Activated T-cell treated with anti-CD3 and anti-CD28 coated beads, Interleukin-2, amount 50 U/mL, for 4 hours (primary cell): ENCODE data around the gene ZFP62. TPM values are rescaled to one million over a fixed set of nuclear protein-coding genes. Genes with fewer than 3 reads are reported as not detected.

Source experiments
- ATAC-seq, 2 donors: fragments of 200-7000 bp; cut with Tn5 transposase; one replicate each; pipeline ENCODE4 v1.10.0; 2021
- DNase-seq: peaks from one replicate; pipeline ENCODE4 v3.0.0-alpha.2; 2020
- H3K27me3 Mint-ChIP-seq: one replicate; pipeline ENCODE4 v1.8.0; 2021; ENCODE audit warnings: low read depth, mixed read lengths
- H3K36me3 Mint-ChIP-seq: one replicate; pipeline ENCODE4 v1.8.0; 2022; ENCODE audit warnings: mixed read lengths; ENCODE audit not compliant: insufficient read depth
- H3K4me1 Mint-ChIP-seq: one replicate; pipeline ENCODE4 v1.8.0; 2021; ENCODE audit warnings: low read depth, mixed read lengths
- H3K4me3 Mint-ChIP-seq: one replicate; pipeline ENCODE4 v1.8.0; 2021; ENCODE audit warnings: mild to moderate bottlenecking, moderate library complexity, mixed read lengths
- H3K9me3 Mint-ChIP-seq: one replicate; pipeline ENCODE4 v1.8.0; 2021; ENCODE audit warnings: mixed read lengths
- total RNA-seq, 3 donors: library from RNA; stranded (reverse); gene quantifications; one replicate each; pipeline ENCODE4 v1.2.1, GENCODE V29; 2021

ZFP62 gene
- total RNA-seq, 3 donors from 2014 or later: 20.6 to 23.0 (median 22.4) TPM

DNA sequence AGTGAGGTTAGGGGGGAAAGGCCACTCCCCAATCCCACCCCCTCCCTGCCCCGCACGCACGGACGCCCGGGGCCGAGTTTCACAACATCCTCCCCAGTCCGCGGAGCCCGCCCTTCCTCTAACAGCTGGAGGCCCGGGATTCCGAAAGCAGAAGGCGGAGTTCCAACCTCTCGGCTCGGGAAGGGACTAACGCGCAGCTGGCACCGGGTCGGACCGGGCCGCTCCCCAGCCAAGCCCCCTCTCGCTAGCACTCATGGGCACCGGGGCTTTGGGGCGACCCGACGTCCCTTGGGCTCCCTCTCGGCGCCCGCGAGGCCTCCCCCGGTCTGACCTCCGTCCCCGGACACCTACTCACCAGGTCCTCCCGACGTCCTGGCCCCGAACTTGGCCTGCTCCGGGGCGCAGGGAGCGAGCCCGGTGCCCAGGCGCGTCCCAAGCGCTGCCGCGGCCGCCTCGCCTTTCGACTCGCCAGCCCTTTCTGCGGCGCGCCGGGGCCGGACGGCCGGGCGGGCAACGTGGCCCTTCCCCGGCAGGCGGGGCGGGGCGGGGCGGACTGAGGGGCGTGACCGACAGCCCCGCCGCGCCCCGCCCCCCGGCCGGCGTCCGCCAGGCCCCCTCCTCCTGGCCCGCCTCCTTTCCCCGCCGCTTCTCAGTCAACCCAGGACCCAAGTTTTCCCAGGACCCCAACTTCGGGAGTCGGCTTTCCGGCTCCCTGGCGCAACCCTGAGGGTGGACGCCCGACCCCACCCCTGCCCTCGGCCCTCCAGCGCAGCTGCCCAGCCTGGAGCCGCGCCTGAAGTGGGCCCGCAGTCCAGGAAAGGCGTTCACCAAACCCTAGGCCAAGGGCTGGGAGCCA is 58.5 kb downstream of the ZFP62 start, which contains the start of gene MGAT1:
TSS of gene MGAT1 (minus strand) at position 482 of the 856 bp plus-strand sequence. CDS start 9,835 bp downstream, outside the sequence.
- peak within 1 kb of the TSS; percentile 89 for H3K4me3 Mint-ChIP-seq
- H3K9me3 Mint-ChIP-seq: no peaks in the 10 kb centered on the region
- peaks cover 17% of the 10 kb centered on the region for H3K36me3 Mint-ChIP-seq
- peaks cover 85% of the 10 kb centered on the region for H3K4me1 Mint-ChIP-seq
- peak; percentile 73 for DNase-seq
- no peaks in the 10 kb centered on the region for H3K27me3 Mint-ChIP-seq
- ATAC-seq: peak; percentile 67 to 69

- no peak for DNase-seq
- ATAC-seq: peak in 1 of 2 donors; percentile 0
- H3K4me1 Mint-ChIP-seq: peaks cover 84% of the 10 kb centered on the region
- H3K4me3 Mint-ChIP-seq: peak overlapping the region; percentile 83
- no peaks in the 10 kb centered on the region for H3K9me3 Mint-ChIP-seq
- H3K27me3 Mint-ChIP-seq: no peaks in the 10 kb centered on the region
- peaks cover 17% of the 10 kb centered on the region for H3K36me3 Mint-ChIP-seq
Measured at GRCh38 chr5:180801596-180802324, 59.3 kb downstream of the ZFP62 start.

DNA sequence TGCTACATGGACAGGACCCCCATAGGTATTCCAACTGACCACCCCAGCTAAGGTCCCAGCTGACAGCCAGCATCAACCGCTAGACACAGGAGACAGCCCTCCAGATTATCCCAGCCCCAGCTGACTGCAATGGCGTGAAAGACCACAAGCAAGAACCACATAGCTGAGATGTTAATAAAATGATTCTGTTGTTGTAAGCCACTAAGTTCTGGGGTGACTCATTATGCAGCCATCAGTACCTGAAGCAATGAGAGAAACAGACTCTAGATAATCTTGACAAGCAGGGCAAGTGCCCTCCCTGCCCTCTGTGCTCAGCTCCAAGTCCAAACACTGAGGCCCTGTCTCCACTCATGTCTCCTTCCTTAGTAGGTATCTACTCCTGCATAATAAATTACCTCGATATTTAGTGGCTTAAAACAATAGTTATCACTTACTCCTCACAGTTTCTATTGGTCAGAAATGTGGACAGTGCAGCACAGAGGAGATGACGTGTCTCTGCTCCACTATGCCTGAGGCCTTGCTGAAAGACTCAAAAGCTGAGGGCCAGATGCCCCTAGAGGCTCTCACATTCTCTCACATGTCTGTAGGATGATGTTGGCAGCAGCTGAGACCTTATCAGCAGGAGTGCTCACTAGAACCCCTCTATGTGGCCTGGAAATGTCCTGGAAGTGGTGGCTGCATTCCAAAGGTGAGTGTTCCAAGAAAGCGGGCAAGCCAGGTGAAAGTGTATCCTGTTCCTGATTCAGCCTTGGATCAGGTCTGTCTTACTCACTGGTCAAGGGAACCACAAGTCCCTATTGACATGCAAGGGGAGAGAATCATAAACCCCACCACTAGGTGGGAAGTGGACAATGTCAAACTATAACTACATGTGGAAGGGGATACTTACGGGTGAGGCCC is 60.9 kb downstream of the ZFP62 start:
- no peak for DNase-seq
- Mint-ChIP-seq H3K4me3 (peak overlapping the region; percentile 83), H3K4me1 (peaks cover 84% of the 10 kb centered on the region), H3K27me3 (no peaks in the 10 kb centered on the region), H3K9me3 (no peaks in the 10 kb centered on the region), H3K36me3 (peaks cover 18% of the 10 kb centered on the region)
- no peak for ATAC-seq

DNA sequence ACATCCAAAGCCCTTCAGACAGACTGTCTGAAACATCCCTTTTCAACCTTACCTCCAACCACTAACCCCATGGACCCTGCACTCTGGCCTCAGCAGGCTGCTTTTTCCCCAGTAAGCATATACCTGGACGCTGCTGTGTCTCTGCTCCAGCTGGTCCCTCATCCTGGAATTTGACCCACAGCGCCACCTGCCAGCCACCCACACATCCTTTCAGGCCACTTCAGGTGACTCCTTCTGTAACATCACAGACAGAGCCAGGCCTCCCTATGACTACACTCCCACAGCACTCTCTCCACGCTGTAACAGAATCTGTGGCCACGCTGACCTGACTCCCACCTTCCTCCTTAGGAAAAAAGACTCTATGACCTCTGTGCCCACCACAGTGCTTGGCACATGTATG is 61.9 kb downstream of the ZFP62 start:
- Mint-ChIP-seq H3K4me3 (peak overlapping the region; percentile 63), H3K36me3 (peaks cover 18% of the 10 kb centered on the region), H3K27me3 (no peaks in the 10 kb centered on the region), H3K4me1 (peaks cover 82% of the 10 kb centered on the region), H3K9me3 (no peaks in the 10 kb centered on the region)
- no peak for DNase-seq
- ATAC-seq: no peak

- H3K9me3 Mint-ChIP-seq: no peaks in the 10 kb centered on the region
- DNase-seq (no peak), ATAC-seq (no peak)
- peak overlapping the region; percentile 24 for H3K4me3 Mint-ChIP-seq
- peaks cover 20% of the 10 kb centered on the region for H3K36me3 Mint-ChIP-seq
- H3K4me1 Mint-ChIP-seq: peaks cover 78% of the 10 kb centered on the region
- H3K27me3 Mint-ChIP-seq: no peaks in the 10 kb centered on the region
Measured at GRCh38 chr5:180798193-180798592, 62.9 kb downstream of the ZFP62 start.

Other genes with a start within 250 kb of the ZFP62 start
- 1 to 10 TPM; 1.2 to 1.8 (median 1.6) TPM for gene FLT4, start 211.7 kb downstream of the ZFP62 start, total RNA-seq
- not detected for gene OR2Y1, start 121.2 kb downstream of the ZFP62 start, total RNA-seq
- 10 to 100 TPM; 76.8 to 89.3 (median 85.0) TPM for gene MGAT1, start 58.5 kb downstream of the ZFP62 start, total RNA-seq
- gene BTNL8, start 37.9 kb upstream of the ZFP62 start, total RNA-seq: not detected
- not detected for gene BTNL3, start 127.6 kb upstream of the ZFP62 start, total RNA-seq
- under 1 TPM in 2 of 3 donors, not detected in 1; 0.13 to 0.35 TPM for gene BTNL9, start 179.0 kb upstream of the ZFP62 start, total RNA-seq